K562 (cell line): ENCODE results near the gene KIF21A. TPM values are rescaled to one million over a fixed set of nuclear protein-coding genes. Genes with fewer than 3 reads are reported as not detected.

ENCODE experiments used
- ATAC-seq: fragments of 200-7000 bp; cut with Tn5 transposase; 3 replicates; pipeline ENCODE4 v1.9.1; 2020; ENCODE audit warnings: moderate library complexity
- BruUV-seq: library from RNA; stranded (reverse); fragments of 400-500 nt; replicated peaks from 2 replicates; lab custom pipeline; 2021; lab: Mats Ljungman, UMichigan
- CTCF ChIA-PET: fragments of 300-600 bp; formaldehyde crosslinking; extraction: SDS; loops from one replicate; lab custom pipeline; 2021; ENCODE audit warnings: low intra/inter-chr PET ratio; lab: Yijun Ruan, JAX
- POLR2A ChIA-PET: fragments of 300-600, 350-650 bp; sonication (Branson Sonifier 250); formaldehyde crosslinking; extraction: SDS; loops from one replicate; lab custom pipeline; 2021; ENCODE audit warnings: antibody characterized with exemption, inconsistent platforms; lab: Yijun Ruan, JAX
- DNase-seq, 4 experiments: peaks; one replicate each; pipeline versions ENCODE4 v3.0.0 to v3.0.0-alpha.2; 2011 to 2018; ENCODE audit warnings: low spot score in 3 of 4, mixed read lengths in 3 of 4; ENCODE audit errors: extremely low read depth in 1 of 4
- FAIRE-seq: peaks from 2 replicates; lab custom pipeline; 2011; peaks lifted over from hg19 to GRCh38; lab: Jason Lieb, UNC
- H2AFZ ChIP-seq: 2 replicates; pipeline ENCODE4 v1.6.0; 2011; ENCODE audit warnings: low read depth, low read length, control low read depth, inconsistent platforms
- H3K27ac ChIP-seq: fragments of 200-600 bp; 3 replicates; pipeline ENCODE4 v1.8.0; 2011; ENCODE audit warnings: low read depth, mild to moderate bottlenecking, control low read depth, inconsistent platforms, low read length, moderate library complexity, mixed read lengths; ENCODE audit errors: extremely low read depth
- H3K27me3 ChIP-seq, 2 experiments: fragments of 300-600 bp in 1 of 2; 2 replicates in 1 of 2; 3 replicates in 1 of 2; pipeline versions ENCODE4 v1.6.0 to v1.8.0; 2011; ENCODE audit warnings: inconsistent platforms in 2 of 2, low read length in 2 of 2, mild to moderate bottlenecking in 1 of 2, mixed read lengths in 1 of 2, moderate library complexity in 1 of 2; ENCODE audit not compliant: control insufficient read depth in 2 of 2, insufficient read depth in 2 of 2
- H3K36me3 ChIP-seq: fragments of 300-600 bp; 3 replicates; pipeline ENCODE4 v1.8.0; 2011; ENCODE audit warnings: mild to moderate bottlenecking, low read length, inconsistent platforms; ENCODE audit not compliant: control insufficient read depth, insufficient read depth
- H3K4me1 ChIP-seq, 2 experiments: fragments of 200-600 bp in 1 of 2; replicated peaks in 1 of 2; 2 replicates in 1 of 2; 3 replicates in 1 of 2; pipeline versions ENCODE4 v1.5.1 to v1.8.0; 2011; ENCODE audit warnings: inconsistent platforms in 2 of 2, low read length in 2 of 2, mild to moderate bottlenecking in 1 of 2, mixed read lengths in 1 of 2, moderate library complexity in 1 of 2; ENCODE audit not compliant: control insufficient read depth in 2 of 2, insufficient read depth in 2 of 2
- H3K4me2 ChIP-seq: 2 replicates; pipeline ENCODE4 v1.6.1; 2011; ENCODE audit warnings: low read length, control low read depth, inconsistent platforms, mixed read lengths; ENCODE audit not compliant: insufficient read depth
- H3K4me3 ChIP-seq: fragments of 200-600 bp; sonication (generic), shearing (Covaris generic); 2 replicates; pipeline ENCODE4 v1.5.1; 2016; ENCODE audit warnings: control low read depth, inconsistent platforms
- H3K79me2 ChIP-seq: fragments of 200-600 bp; 3 replicates; pipeline ENCODE4 v1.8.0; 2011; ENCODE audit warnings: low read length, inconsistent platforms; ENCODE audit not compliant: control insufficient read depth, insufficient read depth
- H3K9ac ChIP-seq, 2 experiments: 2 replicates each; pipeline versions ENCODE4 v1.6.0 to v1.6.1; 2011; ENCODE audit warnings: low read depth in 2 of 2, low read length in 2 of 2, control low read depth in 1 of 2, inconsistent platforms in 1 of 2, mild to moderate bottlenecking in 1 of 2, mixed read lengths in 1 of 2; ENCODE audit not compliant: insufficient read depth in 1 of 2
- H3K9me1 ChIP-seq: one replicate; pipeline ENCODE4 v1.6.0; 2011; ENCODE audit warnings: inconsistent platforms, mild to moderate bottlenecking, low read length, moderate library complexity; ENCODE audit not compliant: control insufficient read depth, insufficient read depth
- H3K9me3 ChIP-seq: replicated peaks from 2 replicates; pipeline ENCODE4 v1.5.1; 2011; ENCODE audit warnings: low read depth, low read length, inconsistent platforms; ENCODE audit not compliant: control insufficient read depth, insufficient read depth
- H4K20me1 ChIP-seq: replicated peaks from 2 replicates; pipeline ENCODE4 v1.6.1; 2011; ENCODE audit warnings: low read length, inconsistent platforms, mixed read lengths; ENCODE audit not compliant: control insufficient read depth, insufficient read depth
- FOXK1 ChIP-seq: sonication (generic); formaldehyde crosslinking; IDR thresholded peaks from 2 replicates; pipeline ENCODE4 v1.8.0; 2022; ENCODE audit warnings: missing genetic modification reagents, mild to moderate bottlenecking, borderline replicate concordance
- NR3C1 ChIP-seq: sonication (generic); formaldehyde crosslinking; IDR thresholded peaks from 2 replicates; pipeline ENCODE4 v1.8.1; 2022; ENCODE audit warnings: missing genetic modification reagents
- RBM17 ChIP-seq: fragments of 200-400 bp; formaldehyde crosslinking; IDR thresholded peaks from 2 replicates; pipeline ENCODE4 v1.6.1; 2017; ENCODE audit warnings: low read depth, mild to moderate bottlenecking, low read length, borderline replicate concordance
- SNRNP70 ChIP-seq: fragments of 200-400 bp; formaldehyde crosslinking; optimal IDR thresholded peaks from 2 replicates; pipeline ENCODE3; 2017; ENCODE audit warnings: low read depth, low read length
- WGBS: fragments of 100-300 bp; shearing (Covaris generic); methylation state at CpG from one replicate; pipeline ENCODE4 v1.1.6; 2016; ENCODE audit warnings: low coverage, mixed read lengths; ENCODE audit not compliant: insufficient coverage; ENCODE audit errors: missing lambda C conversion rate; 5-methylcytosine and 5-hydroxymethylcytosine counted together
- in situ Hi-C: fragments of 300-500 bp; cut with MboI; formaldehyde crosslinking; loops from 4 replicates; pipeline ENCODE4 v1.15.0; 2018; ENCODE audit warnings: inconsistent platforms, mixed read lengths
- intact Hi-C: fragments of 100-400 bp; cut with micrococcal nuclease; formaldehyde crosslinking; loops from 2 replicates; pipeline ENCODE4 v1.14.2; 2022
- polyA plus RNA-seq, 8 experiments: library from polyadenylated mRNA; depleted of rRNA in 4 of 8; stranded (reverse) in 5 of 8; unstranded in 3 of 8; fragments of >200 nt; fragmentation: Nextera tagmentation in 2 of 8; fragmentation: Illumina TruSeq in 1 of 8; extraction: Ambion mirVana in 2 of 8; extraction: Trizol in 1 of 8; gene quantifications; 2 replicates each; pipeline versions ENCODE4 v1.2.1 to v1.2.3, GENCODE V29; 2011 to 2014; ENCODE audit warnings: inconsistent platforms in 1 of 8, missing spikeins in 1 of 8
- total RNA-seq, 7 experiments: library from RNA; depleted of rRNA in 6 of 7; stranded (reverse); fragments of >200 nt in 6 of 7; fragmentation: Illumina TruSeq in 2 of 7; extraction: Trizol in 2 of 7; gene quantifications; 2 replicates each; pipeline versions ENCODE4 v1.2.1 to v1.2.3, GENCODE V29; 2011 to 2021; ENCODE audit warnings: low replicate concordance in 1 of 7
- TF ChIP-seq, protein P1 (sequence below): fragments of 150-350 bp; IDR thresholded peaks from 2 replicates; pipeline ENCODE4 v1.6.1; 2014; ENCODE audit warnings: low read depth, mild to moderate bottlenecking, low read length, borderline replicate concordance
- TF ChIP-seq, protein P2 (sequence below), 2 experiments: fragments of 450-650 bp; formaldehyde crosslinking in 1 of 2; IDR thresholded peaks; 2 replicates each; pipeline versions ENCODE4 v1.4.0 to v1.6.1; 2014 to 2020; ENCODE audit warnings: mild to moderate bottlenecking in 2 of 2, borderline replicate concordance in 1 of 2, low read depth in 1 of 2

KIF21A gene
- total and polyA plus RNA-seq, 9 of the 15 experiments (the other 6 are each of a cell fraction or from before 2014, with no cell fraction given), result 17.7 to 45.0 (median 30.3) TPM

- TF ChIP-seq, protein P1, sequence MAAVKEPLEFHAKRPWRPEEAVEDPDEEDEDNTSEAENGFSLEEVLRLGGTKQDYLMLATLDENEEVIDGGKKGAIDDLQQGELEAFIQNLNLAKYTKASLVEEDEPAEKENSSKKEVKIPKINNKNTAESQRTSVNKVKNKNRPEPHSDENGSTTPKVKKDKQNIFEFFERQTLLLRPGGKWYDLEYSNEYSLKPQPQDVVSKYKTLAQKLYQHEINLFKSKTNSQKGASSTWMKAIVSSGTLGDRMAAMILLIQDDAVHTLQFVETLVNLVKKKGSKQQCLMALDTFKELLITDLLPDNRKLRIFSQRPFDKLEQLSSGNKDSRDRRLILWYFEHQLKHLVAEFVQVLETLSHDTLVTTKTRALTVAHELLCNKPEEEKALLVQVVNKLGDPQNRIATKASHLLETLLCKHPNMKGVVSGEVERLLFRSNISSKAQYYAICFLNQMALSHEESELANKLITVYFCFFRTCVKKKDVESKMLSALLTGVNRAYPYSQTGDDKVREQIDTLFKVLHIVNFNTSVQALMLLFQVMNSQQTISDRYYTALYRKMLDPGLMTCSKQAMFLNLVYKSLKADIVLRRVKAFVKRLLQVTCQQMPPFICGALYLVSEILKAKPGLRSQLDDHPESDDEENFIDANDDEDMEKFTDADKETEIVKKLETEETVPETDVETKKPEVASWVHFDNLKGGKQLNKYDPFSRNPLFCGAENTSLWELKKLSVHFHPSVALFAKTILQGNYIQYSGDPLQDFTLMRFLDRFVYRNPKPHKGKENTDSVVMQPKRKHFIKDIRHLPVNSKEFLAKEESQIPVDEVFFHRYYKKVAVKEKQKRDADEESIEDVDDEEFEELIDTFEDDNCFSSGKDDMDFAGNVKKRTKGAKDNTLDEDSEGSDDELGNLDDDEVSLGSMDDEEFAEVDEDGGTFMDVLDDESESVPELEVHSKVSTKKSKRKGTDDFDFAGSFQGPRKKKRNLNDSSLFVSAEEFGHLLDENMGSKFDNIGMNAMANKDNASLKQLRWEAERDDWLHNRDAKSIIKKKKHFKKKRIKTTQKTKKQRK, result no peak
- no peak for TF ChIP-seq NR3C1 (CRISPR knock-in tag)
- TF ChIP-seq, all 486 proteins: peak for 0
Measured at GRCh38 chr12:39329018-39329417, 113.9 kb downstream of the KIF21A start (continued).

DNA sequence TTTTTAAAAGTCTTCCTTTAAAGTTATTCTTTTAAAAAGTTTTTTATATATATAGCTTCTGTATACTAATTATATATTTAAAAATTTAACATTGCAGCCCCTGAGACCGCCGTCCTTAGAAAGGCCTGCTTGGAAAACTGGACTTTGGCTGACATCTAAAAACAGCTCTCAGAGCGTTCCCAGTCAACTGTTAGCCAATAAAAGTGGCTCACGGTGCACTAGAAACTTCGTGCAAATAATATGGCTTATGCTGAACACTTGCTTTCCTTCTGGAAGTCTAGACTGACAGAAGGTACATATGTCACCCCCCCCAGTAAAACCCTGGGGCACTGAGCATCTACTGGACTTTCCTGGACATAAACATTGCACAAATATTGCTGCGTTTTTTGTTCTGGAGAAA lies 115.0 kb downstream of the KIF21A start:
- ATAC-seq (no peak), DNase-seq (no peak), FAIRE-seq (no peak)
- no peak overlapping the region for H3K27ac ChIP-seq
- H2AFZ ChIP-seq, result no peak overlapping the region
- 72% methylated on average over 6 of the region's 6 CpGs for WGBS
- no TSS peak for BruUV-seq
- no peaks in the 10 kb centered on the region for H3K27me3 ChIP-seq
- H3K4me3 ChIP-seq, result no peak overlapping the region
- H3K4me2 ChIP-seq, result no peak overlapping the region
- no peaks in the 10 kb centered on the region for H3K9me1 ChIP-seq
- H3K9me3 ChIP-seq, result no peaks in the 10 kb centered on the region
- H4K20me1 ChIP-seq, result no peaks in the 10 kb centered on the region
- POLR2A ChIA-PET, result no interaction called here
- peaks cover 50% of the 10 kb centered on the region for H3K36me3 ChIP-seq
- no peak overlapping the region for H3K9ac ChIP-seq
- intact Hi-C loops, result no loop called here
- CTCF ChIA-PET, result no interaction called here
- no peaks in the 10 kb centered on the region for H3K4me1 ChIP-seq
- in situ Hi-C loops, result no loop called here
- H3K79me2 ChIP-seq, result no peaks in the 10 kb centered on the region
- TF ChIP-seq FOXK1 (CRISPR knock-in tag) (no peak), SNRNP70 (no peak), RBM17 (no peak)
- TF ChIP-seq, protein P2, sequence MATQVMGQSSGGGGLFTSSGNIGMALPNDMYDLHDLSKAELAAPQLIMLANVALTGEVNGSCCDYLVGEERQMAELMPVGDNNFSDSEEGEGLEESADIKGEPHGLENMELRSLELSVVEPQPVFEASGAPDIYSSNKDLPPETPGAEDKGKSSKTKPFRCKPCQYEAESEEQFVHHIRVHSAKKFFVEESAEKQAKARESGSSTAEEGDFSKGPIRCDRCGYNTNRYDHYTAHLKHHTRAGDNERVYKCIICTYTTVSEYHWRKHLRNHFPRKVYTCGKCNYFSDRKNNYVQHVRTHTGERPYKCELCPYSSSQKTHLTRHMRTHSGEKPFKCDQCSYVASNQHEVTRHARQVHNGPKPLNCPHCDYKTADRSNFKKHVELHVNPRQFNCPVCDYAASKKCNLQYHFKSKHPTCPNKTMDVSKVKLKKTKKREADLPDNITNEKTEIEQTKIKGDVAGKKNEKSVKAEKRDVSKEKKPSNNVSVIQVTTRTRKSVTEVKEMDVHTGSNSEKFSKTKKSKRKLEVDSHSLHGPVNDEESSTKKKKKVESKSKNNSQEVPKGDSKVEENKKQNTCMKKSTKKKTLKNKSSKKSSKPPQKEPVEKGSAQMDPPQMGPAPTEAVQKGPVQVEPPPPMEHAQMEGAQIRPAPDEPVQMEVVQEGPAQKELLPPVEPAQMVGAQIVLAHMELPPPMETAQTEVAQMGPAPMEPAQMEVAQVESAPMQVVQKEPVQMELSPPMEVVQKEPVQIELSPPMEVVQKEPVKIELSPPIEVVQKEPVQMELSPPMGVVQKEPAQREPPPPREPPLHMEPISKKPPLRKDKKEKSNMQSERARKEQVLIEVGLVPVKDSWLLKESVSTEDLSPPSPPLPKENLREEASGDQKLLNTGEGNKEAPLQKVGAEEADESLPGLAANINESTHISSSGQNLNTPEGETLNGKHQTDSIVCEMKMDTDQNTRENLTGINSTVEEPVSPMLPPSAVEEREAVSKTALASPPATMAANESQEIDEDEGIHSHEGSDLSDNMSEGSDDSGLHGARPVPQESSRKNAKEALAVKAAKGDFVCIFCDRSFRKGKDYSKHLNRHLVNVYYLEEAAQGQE (IDR thresholded peaks at IDR 0.05; ENCODE audit: borderline replicate concordance), result no peak
- TF ChIP-seq, protein P2 (CRISPR knock-in tag; IDR thresholded peaks at IDR 0.05; ENCODE audit: low read depth), result no peak
